ENCODE data around the gene CABP2. TPM values are rescaled to one million over a fixed set of nuclear protein-coding genes. Genes with fewer than 3 reads are reported as not detected.

CABP2 gene
- total and polyA plus RNA-seq, 8 donors = not detected

DNA sequence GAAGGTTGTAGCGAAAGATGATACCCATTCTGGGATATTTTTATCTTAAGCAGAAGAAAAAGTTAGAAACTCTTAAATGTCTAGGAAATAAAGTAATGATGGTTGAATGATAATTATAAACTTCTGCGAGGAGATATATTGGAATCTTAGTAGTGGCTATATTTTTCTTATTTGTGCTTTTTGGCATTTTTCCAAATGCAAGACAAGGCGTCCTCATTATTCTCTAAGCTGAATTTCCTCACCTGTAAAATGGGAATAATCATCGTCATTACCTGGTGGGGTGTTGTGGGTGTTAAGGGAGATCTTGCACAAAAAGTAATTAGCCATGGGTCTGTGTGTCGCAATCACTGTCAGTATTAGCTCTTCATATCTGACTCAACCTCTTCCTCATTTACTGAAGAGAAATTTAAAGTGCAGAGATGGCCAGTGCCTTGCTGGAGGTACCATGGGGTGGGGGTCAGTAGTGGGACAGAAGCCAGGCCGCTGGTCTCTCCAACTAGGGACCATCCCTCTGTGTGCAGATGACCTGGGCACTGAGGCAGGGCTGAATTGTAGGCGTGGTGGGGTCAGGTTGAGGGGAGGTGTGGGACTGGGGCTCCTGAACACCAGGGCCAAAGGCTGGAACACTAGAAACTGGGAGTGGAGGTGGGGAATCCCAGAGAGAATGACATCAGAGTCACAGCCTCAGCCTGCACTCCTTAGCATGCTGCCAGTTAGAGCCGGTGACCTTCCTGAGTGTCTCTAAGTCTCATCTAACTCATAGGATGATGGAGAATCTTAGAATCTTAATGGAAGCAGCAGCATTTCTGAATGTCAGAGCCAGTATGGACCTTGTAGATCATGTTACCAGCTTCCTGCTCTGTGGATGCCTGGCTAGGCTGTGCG lies 22.2 kb downstream of the CABP2 start:
- H3K4me1 ChIP-seq = peaks cover 15 to 42% of the 10 kb centered on the region in 2 donors
- ATAC-seq (no peak), DNase-seq (no peak)
- no peaks in the 10 kb centered on the region for H3K9me3 ChIP-seq
- no peak overlapping the region for H3K4me3 ChIP-seq
- no peak overlapping the region for H3K27ac ChIP-seq
- peaks cover 0 to 58% of the 10 kb centered on the region in 2 donors for H3K36me3 ChIP-seq
- peaks cover 0 to 20% of the 10 kb centered on the region in 2 donors for H3K27me3 ChIP-seq
- intact Hi-C loops (cut with DNase I) = no loop called here
- no peak for TF ChIP-seq CTCF (IDR thresholded peaks at IDR 0.05)

- Histone ChIP-seq H3K4me3 (no peak overlapping the region), H3K27ac (no peak overlapping the region), H3K4me1 (peaks cover 9 to 36% of the 10 kb centered on the region in 2 donors), H3K36me3 (peaks cover 0 to 64% of the 10 kb centered on the region in 2 donors), H3K9me3 (no peaks in the 10 kb centered on the region), H3K27me3 (peaks cover 0 to 20% of the 10 kb centered on the region in 2 donors)
- intact Hi-C loops (cut with DNase I) = no loop called here
- ATAC-seq (no peak), DNase-seq (no peak)
- TF ChIP-seq CTCF (IDR thresholded peaks at IDR 0.05) = no peak
These were observed 22.8 kb downstream of the CABP2 start for GRCh38 chr11:67500484-67500821.

GRCh38 chr11:67499808-67500483 lies 23.3 kb downstream of the CABP2 start:
- H3K27ac ChIP-seq = no peak overlapping the region
- ATAC-seq = no peak
- peaks cover 7 to 33% of the 10 kb centered on the region in 2 donors for H3K4me1 ChIP-seq
- no peak overlapping the region for H3K4me3 ChIP-seq
- H3K36me3 ChIP-seq = peaks cover 0 to 70% of the 10 kb centered on the region in 2 donors
- no peaks in the 10 kb centered on the region for H3K9me3 ChIP-seq
- no peak for TF ChIP-seq CTCF (IDR thresholded peaks at IDR 0.05)
- DNase-seq = peak in 1 of 4 donors; percentile 79
- intact Hi-C loops (cut with DNase I) = no loop called here
- H3K27me3 ChIP-seq = peaks cover 0 to 16% of the 10 kb centered on the region in 2 donors

DNA sequence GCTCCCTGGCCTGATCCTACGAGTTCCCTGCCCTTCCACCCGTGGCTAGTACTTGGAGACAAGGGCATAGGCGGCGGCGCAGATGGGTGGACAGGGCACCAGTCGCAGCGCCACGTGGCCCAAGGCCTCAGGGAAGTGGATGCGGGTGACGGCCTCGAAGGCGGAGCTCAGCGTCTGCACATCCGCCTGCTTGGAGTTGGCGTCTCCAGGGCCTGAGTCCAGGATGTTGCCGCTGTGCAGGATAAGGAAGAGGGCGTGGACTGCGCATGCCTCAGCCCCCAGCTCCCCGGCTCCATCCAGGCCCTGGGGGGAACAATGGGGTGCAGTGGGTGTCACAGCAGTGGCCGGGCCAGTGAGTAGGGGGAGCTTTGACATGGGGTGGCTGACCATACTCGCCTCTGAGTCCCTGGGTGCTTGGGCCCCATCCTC lies 24.7 kb downstream of the CABP2 start:
- no peak for ATAC-seq
- intact Hi-C loops (cut with DNase I) = no loop called here

More for the DNA sequence above, 24.7 kb downstream of the CABP2 start:
- peaks cover 0 to 83% of the 10 kb centered on the region in 2 donors for H3K36me3 ChIP-seq
- TF ChIP-seq CTCF (IDR thresholded peaks at IDR 0.05) = no peak
- H3K4me1 ChIP-seq = peaks cover 3 to 19% of the 10 kb centered on the region in 2 donors
- DNase-seq = peak in 1 of 4 donors; percentile 75
- no peak overlapping the region for H3K4me3 ChIP-seq
- H3K27me3 ChIP-seq = peaks cover 0 to 2% of the 10 kb centered on the region in 2 donors
- no peak overlapping the region for H3K27ac ChIP-seq
- no peaks in the 10 kb centered on the region for H3K9me3 ChIP-seq
